Calu3 (cell line): ENCODE data around the gene FOXO1. TPM values are rescaled to one million over a fixed set of nuclear protein-coding genes. Genes with fewer than 3 reads are reported as not detected.

Experiments
- BruUV-seq: library from RNA; stranded (reverse); fragments of 400-500 nt; replicated peaks from 2 replicates; lab custom pipeline; 2021; lab: Mats Ljungman, UMichigan
- CTCF ChIA-PET: fragments of 300-600 bp; sonication (Branson Sonifier 250); formaldehyde crosslinking; loops from one replicate; lab custom pipeline; 2022; ENCODE audit warnings: antibody characterized with exemption; lab: Charles Lee
- DNase-seq: peaks from one replicate; pipeline ENCODE4 v3.0.0; 2022
- H3K27ac Mint-ChIP-seq: one replicate; pipeline ENCODE4 v1.8.0; 2022; ENCODE audit warnings: mixed read lengths; ENCODE audit not compliant: unreplicated experiment
- H3K27me3 Mint-ChIP-seq: one replicate; pipeline ENCODE4 v1.8.0; 2022; ENCODE audit warnings: mixed read lengths; ENCODE audit not compliant: unreplicated experiment
- H3K36me3 Mint-ChIP-seq: one replicate; pipeline ENCODE4 v1.8.0; 2022; ENCODE audit warnings: mild to moderate bottlenecking, moderate library complexity, mixed read lengths; ENCODE audit not compliant: insufficient read depth, unreplicated experiment
- H3K4me1 Mint-ChIP-seq: one replicate; pipeline ENCODE4 v1.8.0; 2022; ENCODE audit warnings: mild to moderate bottlenecking, low read depth, mixed read lengths; ENCODE audit not compliant: unreplicated experiment
- H3K4me3 Mint-ChIP-seq: one replicate; pipeline ENCODE4 v1.8.0; 2022; ENCODE audit warnings: mild to moderate bottlenecking, low read depth, moderate library complexity, mixed read lengths; ENCODE audit not compliant: unreplicated experiment
- H3K9me3 Mint-ChIP-seq: one replicate; pipeline ENCODE4 v1.8.0; 2022; ENCODE audit warnings: low read depth, mixed read lengths; ENCODE audit not compliant: unreplicated experiment
- intact Hi-C: fragments of 100-400 bp; cut with micrococcal nuclease; formaldehyde crosslinking; loops from one replicate; pipeline ENCODE4 v1.10.0; 2022; ENCODE audit not compliant: unreplicated experiment
- total RNA-seq: library from RNA; stranded (reverse); gene quantifications from 2 replicates; pipeline ENCODE4 v1.2.3, GENCODE V29; 2022
- TF ChIP-seq, protein P1 (sequence below): fragments of 200-600 bp; IDR thresholded peaks from one replicate; pipeline ENCODE4 v1.8.0; 2022; ENCODE audit warnings: antibody characterized with exemption; ENCODE audit not compliant: unreplicated experiment

FOXO1 gene
- total RNA-seq, 1 experiment from 2014 or later = 11.3 TPM

DNA sequence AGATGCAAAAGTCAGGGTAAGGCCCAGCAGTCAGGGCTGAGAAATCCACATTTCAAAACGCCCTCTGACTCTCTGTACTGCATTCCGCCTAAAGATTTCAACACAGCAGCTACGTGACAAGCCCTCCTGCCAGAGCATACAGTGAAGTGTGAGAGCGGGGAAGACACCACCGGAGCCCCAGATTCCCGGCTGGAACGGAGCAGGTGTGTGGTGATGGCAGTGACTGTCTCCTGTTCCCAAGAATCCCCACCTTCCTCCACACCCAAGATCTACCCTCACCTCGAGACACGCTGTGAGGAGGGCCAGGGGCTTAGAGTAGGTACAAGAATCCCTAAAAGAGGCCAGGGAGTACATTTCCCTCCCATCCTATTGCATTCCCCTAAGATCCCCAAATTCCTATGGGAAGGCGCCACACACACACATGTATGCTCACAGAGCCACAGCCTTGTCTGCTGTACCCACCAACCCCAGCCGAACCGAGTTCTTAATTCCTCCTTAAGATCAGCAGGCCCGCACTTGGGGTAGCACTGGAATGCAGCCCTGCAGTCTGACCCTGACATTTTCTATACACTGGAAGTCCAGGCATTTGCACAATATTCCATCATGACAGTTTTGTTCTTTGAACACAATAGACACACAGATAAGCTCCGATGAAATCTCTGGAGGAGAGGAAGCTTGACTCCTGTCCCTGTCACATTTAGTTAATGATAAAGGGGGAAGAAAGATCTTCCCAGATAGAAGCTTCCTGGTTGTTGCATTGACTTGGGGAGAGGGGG lies 102.9 kb downstream of the FOXO1 start:
- H3K4me3 Mint-ChIP-seq = no peak overlapping the region
- intact Hi-C loops = no loop called here
- peaks cover 18% of the 10 kb centered on the region for H3K4me1 Mint-ChIP-seq
- CTCF ChIA-PET = no interaction called here
- no peak overlapping the region for H3K27ac Mint-ChIP-seq
- TF ChIP-seq, protein P1, sequence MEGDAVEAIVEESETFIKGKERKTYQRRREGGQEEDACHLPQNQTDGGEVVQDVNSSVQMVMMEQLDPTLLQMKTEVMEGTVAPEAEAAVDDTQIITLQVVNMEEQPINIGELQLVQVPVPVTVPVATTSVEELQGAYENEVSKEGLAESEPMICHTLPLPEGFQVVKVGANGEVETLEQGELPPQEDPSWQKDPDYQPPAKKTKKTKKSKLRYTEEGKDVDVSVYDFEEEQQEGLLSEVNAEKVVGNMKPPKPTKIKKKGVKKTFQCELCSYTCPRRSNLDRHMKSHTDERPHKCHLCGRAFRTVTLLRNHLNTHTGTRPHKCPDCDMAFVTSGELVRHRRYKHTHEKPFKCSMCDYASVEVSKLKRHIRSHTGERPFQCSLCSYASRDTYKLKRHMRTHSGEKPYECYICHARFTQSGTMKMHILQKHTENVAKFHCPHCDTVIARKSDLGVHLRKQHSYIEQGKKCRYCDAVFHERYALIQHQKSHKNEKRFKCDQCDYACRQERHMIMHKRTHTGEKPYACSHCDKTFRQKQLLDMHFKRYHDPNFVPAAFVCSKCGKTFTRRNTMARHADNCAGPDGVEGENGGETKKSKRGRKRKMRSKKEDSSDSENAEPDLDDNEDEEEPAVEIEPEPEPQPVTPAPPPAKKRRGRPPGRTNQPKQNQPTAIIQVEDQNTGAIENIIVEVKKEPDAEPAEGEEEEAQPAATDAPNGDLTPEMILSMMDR = no peak
- H3K36me3 Mint-ChIP-seq = peaks cover 6% of the 10 kb centered on the region
- no peaks in the 10 kb centered on the region for H3K9me3 Mint-ChIP-seq
- H3K27me3 Mint-ChIP-seq = no peaks in the 10 kb centered on the region
- DNase-seq = no peak
- BruUV-seq = no TSS peak

DNA sequence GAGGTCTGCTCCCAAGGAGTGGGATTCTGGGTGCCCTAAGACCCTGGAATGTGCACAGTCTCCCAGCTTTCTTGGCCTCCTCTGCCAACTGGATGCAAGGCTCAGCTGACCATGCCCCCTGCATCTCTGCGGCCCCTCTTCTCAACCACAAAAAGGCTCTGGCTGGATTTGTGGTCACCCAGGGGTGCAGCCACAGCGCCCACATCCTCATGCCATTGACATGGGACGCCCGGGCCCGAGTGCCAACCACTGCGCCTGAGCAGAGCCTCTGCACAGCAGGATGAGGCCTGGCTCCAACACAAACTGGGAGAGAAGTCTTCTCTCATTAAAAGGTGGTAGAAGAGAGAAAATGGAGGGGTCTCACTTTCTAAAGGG lies 103.5 kb downstream of the FOXO1 start:
- Mint-ChIP-seq H3K27me3 (no peaks in the 10 kb centered on the region), H3K36me3 (peaks cover 6% of the 10 kb centered on the region), H3K27ac (no peak overlapping the region), H3K4me3 (no peak overlapping the region), H3K4me1 (peaks cover 18% of the 10 kb centered on the region), H3K9me3 (no peaks in the 10 kb centered on the region)
- CTCF ChIA-PET = no interaction called here
- TF ChIP-seq, protein P1 = no peak
- DNase-seq = peak; percentile 12
- BruUV-seq = no TSS peak
- intact Hi-C loops = no loop called here

DNA sequence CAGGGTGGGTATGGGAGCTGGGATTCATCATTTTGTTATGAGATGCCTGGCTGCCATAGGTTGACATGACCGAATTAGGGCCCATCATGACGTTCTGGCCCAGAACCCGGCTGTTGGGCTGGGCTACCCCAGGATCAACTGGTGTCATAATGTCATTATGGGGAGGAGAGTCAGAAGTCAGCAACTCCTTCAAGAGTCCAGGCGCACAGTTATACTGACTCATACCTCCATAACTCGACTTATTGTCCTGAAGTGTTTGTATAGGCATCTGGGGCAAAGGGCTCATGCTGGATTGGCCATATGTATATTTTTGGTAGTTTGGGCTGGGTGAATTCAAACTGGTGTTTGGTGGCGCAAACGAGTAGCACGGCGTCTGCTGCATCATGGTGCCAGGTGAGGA lies 106.5 kb downstream of the FOXO1 start:
- DNase-seq = no peak
- CTCF ChIA-PET = no interaction called here
- H3K27me3 Mint-ChIP-seq = no peaks in the 10 kb centered on the region
- intact Hi-C loops = no loop called here
- H3K27ac Mint-ChIP-seq = no peak overlapping the region
- TSS peak; percentile 18 for BruUV-seq
- H3K9me3 Mint-ChIP-seq = no peaks in the 10 kb centered on the region
- H3K4me1 Mint-ChIP-seq = peaks cover 18% of the 10 kb centered on the region
- TF ChIP-seq, protein P1 = no peak
- H3K36me3 Mint-ChIP-seq = peaks cover 6% of the 10 kb centered on the region
- no peak overlapping the region for H3K4me3 Mint-ChIP-seq

DNA sequence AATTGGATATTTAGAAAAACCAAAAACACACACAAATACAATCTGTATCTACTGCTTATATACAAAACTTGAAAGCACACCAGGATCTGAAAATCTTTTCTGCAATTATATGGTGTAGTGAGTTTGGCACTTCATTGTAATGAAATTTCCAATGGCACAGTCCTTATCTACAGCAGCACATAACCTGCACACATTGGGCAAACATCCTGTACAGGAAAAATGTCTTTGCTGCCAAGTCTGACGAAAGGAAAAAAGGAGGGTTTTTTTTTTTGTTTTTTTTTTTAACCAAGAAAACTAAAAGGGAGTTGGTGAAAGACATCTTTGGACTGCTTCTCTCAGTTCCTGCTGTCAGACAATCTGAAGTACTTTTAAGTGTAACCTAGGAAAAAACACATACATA lies 107.8 kb downstream of the FOXO1 start:
- CTCF ChIA-PET = no interaction called here
- no peaks in the 10 kb centered on the region for H3K9me3 Mint-ChIP-seq

More for the DNA sequence above, 107.8 kb downstream of the FOXO1 start:
- no peak for DNase-seq
- no peak overlapping the region for H3K27ac Mint-ChIP-seq
- H3K4me3 Mint-ChIP-seq = no peak overlapping the region
- H3K27me3 Mint-ChIP-seq = no peaks in the 10 kb centered on the region
- H3K36me3 Mint-ChIP-seq = peaks cover 6% of the 10 kb centered on the region
- H3K4me1 Mint-ChIP-seq = peaks cover 7% of the 10 kb centered on the region
- TF ChIP-seq, protein P1 = no peak
- BruUV-seq = no TSS peak
- intact Hi-C loops = no loop called here
